ENCODE data around the gene KRT39. TPM values are rescaled to one million over a fixed set of nuclear protein-coding genes. Genes with fewer than 3 reads are reported as not detected.

Gene KRT39
- total and polyA plus RNA-seq, 2 of the 8 experiments (the other 6 are each of a cell fraction or from before 2014, with no cell fraction given), result not detected

GRCh38 chr17:40912486-40913210 is 54.1 kb downstream of the KRT39 start (continued):
- TF ChIP-seq CHD7 (IDR thresholded peaks at IDR 0.05; ENCODE audit: insufficient replicate concordance, low read length) (no peak), ATF2 (IDR thresholded peaks at IDR 0.05; ENCODE audit: low read length) (no peak)
